Bronchus fibroblast of lung (primary cell): ENCODE data around the gene STH. TPM values are rescaled to one million over a fixed set of nuclear protein-coding genes. Genes with fewer than 3 reads are reported as not detected.

Source experiments
- total RNA-seq: library from RNA; depleted of rRNA; stranded (reverse); fragments of >200 nt; gene quantifications from 2 replicates; pipeline ENCODE4 v1.2.3, GENCODE V29; 2015

STH gene
- total RNA-seq: not detected in 2 replicates

GRCh38 chr17:45998987-45999899 lies at the start of gene STH:
STH (plus strand) TSS chr17:45999250; CDS start chr17:45999280, 30 bp downstream.

Other genes with a start within 250 kb of the STH start
- not detected in 2 replicates for gene CRHR1, start 214.9 kb upstream of the STH start, total RNA-seq
- not detected in 2 replicates for gene SPPL2C, start 154.4 kb upstream of the STH start, total RNA-seq
- under 0.01 and 0.15 TPM in 2 replicates for gene MAPT, start 104.7 kb upstream of the STH start, total RNA-seq
- 17.5 and 23.5 TPM in 2 replicates for gene KANSL1, start 194.2 kb downstream of the STH start, total RNA-seq